ENCODE results near the gene RNF145.
"Not testable (repeated sequence)": the region's sequence is repeated elsewhere in the genome, so short reads cannot be mapped to it uniquely, and the experiment has no call there.

The RNF145 gene

GRCh38 chr5:159156426-159157238, 52.7 kb downstream of the RNF145 start:
- DNase-seq: peak; percentile 70

- DNase-seq: no peak
Observed at GRCh38 chr5:159155960-159156359, 53.4 kb downstream of the RNF145 start.

GRCh38 chr5:159152876-159153275, 56.5 kb downstream of the RNF145 start:
- no peak for DNase-seq

- no peak for DNase-seq
Observed at GRCh38 chr5:159149085-159149484, 60.3 kb downstream of the RNF145 start.

GRCh38 chr5:159147976-159148375, 61.4 kb downstream of the RNF145 start:
- DNase-seq: no peak

GRCh38 chr5:159146839-159147238, 62.5 kb downstream of the RNF145 start:
- no peak for DNase-seq

GRCh38 chr5:159145160-159145559, 64.2 kb downstream of the RNF145 start:
- not testable (repeated sequence) for DNase-seq

GRCh38 chr5:159139802-159140201, 69.6 kb downstream of the RNF145 start:
- DNase-seq: no peak

- peak; percentile 76 for DNase-seq
Observed at GRCh38 chr5:159135896-159136531, 73.3 kb downstream of the RNF145 start.

GRCh38 chr5:159133041-159133741, 76.2 kb downstream of the RNF145 start:
- peak; percentile 75 for DNase-seq

GRCh38 chr5:159132429-159133040, 76.8 kb downstream of the RNF145 start:
- no peak for DNase-seq

- no peak for DNase-seq
Observed at GRCh38 chr5:159131951-159132350, 77.4 kb downstream of the RNF145 start.

- DNase-seq: peak; percentile 25
Observed at GRCh38 chr5:159130871-159131270, 78.5 kb downstream of the RNF145 start.

GRCh38 chr5:159128070-159128541, 81.2 kb downstream of the RNF145 start:
- no peak for DNase-seq

GRCh38 chr5:159123700-159124099, 85.7 kb downstream of the RNF145 start:
- no peak for DNase-seq

GRCh38 chr5:159123189-159123588, 86.2 kb downstream of the RNF145 start:
- DNase-seq: no peak

GRCh38 chr5:159121061-159121460, 88.3 kb downstream of the RNF145 start:
- no peak for DNase-seq

GRCh38 chr5:159120446-159120845, 88.9 kb downstream of the RNF145 start:
- DNase-seq: no peak

- not testable (repeated sequence) for DNase-seq
Observed at GRCh38 chr5:159119842-159120241, 89.5 kb downstream of the RNF145 start.

- DNase-seq: not testable (repeated sequence)
Observed at GRCh38 chr5:159118958-159119659, 90.2 kb downstream of the RNF145 start.

- DNase-seq: no peak
Observed at GRCh38 chr5:159113405-159113804, 95.9 kb downstream of the RNF145 start.

- no peak for DNase-seq
Observed at GRCh38 chr5:159112436-159112835, 96.9 kb downstream of the RNF145 start.

All from fibroblast of skin of abdomen (primary cell).